GM20431 (cell line): ENCODE data around the gene RASL11A.
"Not testable (repeated sequence)": the region's sequence is repeated elsewhere in the genome, so short reads cannot be mapped to it uniquely, and the experiment has no call there.

ENCODE experiments used
- in situ Hi-C: fragments of 300-500 bp; cut with MseI, MboI; formaldehyde crosslinking; loops from one replicate; pipeline ENCODE4 v1.15.0; 2020; ENCODE audit warnings: low sequenced_read_pairs; ENCODE audit not compliant: unreplicated experiment

RASL11A gene

DNA sequence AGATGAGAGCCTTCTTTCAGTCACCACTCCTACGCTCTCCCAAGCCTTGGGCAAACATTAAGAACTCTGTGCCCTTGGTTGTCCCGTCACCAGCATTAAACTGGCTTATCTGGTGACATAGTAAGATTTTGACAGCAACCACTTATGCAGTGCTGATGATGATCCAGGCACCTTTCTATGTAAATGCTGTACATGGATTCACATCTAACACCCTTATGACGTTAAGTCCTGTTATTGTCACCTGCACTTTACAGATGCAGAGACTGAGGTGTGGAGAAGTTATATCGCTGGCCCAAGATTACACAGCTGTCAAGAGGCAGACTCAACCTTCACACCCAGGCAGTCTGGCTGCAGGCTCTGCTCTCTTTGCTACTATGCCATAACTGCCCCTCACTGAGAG lies 25.0 kb downstream of the RASL11A start:
- in situ Hi-C loops, result no loop called here

DNA sequence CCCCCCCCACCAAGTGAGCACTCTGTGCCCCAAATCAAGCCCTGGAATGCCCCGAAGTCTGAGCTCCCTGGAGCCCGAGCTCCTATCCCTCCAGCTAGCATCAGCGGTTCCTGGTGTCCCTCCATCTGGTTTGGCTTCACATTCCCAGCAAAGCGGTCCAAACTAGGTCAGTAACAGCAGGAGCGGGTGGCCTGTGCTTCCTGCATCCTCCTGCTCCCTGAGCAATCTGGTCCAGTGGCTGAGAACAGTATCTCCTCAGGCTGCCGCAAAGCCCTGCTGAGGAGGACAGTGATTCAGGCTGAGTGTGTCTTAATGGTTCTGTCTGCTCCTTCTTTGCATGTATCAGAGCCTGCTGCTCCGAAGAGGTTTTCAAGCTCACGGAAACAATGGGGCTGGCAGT lies 25.9 kb downstream of the RASL11A start:
- in situ Hi-C loops, result no loop called here

DNA sequence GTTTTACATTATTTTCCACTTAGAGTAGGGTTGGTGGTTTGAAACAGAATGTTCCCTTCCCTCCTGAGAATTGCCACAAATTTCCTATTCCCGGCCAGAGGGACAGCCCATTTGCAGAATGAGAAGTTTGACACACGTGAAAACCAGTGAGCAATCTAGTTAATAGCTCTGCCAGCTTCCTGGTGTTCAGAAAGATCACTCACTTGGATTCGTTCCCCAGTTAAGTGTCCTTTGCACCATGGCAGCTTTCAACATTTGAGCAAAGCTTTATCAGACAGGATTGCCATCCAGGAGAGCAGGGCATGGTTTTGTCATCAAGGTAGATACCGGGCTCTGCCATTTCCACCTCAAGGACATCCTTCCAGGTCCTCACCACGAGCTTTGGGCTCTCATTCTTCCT lies 28.2 kb downstream of the RASL11A start:
- in situ Hi-C loops, result no loop called here

DNA sequence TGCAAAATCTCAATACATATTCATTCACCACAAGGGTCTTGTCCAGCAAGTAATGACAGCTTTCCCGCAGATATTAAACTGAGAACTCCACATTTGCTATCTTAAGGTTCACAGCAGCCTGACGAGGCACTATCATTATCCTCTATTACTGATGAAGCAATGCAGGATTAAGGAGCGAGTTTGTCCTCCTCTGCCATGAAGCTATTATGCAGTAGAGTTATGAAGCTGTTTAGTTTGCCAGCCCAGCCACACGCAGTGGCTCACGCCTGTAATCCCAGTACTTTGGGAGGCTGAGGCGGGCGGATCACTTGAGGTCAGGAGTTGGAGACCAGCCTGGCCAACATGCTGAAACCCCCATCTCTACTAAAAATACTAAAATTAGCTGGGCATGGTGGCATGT lies 29.8 kb downstream of the RASL11A start:
- in situ Hi-C loops, result not testable (repeated sequence)

DNA sequence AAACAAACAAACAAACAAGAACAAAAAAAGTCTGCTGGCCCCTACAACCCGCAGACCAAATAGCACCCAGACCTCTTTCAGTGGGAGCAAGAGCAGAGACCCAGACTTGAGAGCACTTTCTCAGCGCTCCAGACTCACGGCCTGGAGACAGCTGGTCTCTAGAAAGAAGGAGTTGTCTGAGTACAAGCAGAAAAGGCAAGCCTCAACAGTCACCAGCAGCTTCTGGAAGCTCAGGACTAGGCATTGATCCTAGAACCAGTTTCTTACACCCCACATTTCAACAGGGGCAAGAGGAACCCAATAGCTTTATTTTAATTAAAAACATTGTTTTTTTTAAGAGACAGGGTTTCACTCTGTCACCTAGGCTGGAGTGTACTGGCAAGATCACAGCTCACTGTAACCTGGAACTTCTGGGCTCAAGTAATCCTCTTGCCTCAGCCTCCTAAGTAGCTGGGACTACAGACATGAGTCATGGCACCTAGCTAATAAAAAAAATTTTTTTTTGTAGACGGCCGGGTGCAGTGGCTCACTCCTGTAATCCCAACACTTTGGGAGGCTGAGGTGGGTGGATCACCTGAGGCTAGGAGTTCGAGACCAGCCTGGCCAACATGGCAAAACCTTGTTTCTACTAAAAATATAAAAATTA lies 30.4 kb downstream of the RASL11A start:
- in situ Hi-C loops, result no loop called here

DNA sequence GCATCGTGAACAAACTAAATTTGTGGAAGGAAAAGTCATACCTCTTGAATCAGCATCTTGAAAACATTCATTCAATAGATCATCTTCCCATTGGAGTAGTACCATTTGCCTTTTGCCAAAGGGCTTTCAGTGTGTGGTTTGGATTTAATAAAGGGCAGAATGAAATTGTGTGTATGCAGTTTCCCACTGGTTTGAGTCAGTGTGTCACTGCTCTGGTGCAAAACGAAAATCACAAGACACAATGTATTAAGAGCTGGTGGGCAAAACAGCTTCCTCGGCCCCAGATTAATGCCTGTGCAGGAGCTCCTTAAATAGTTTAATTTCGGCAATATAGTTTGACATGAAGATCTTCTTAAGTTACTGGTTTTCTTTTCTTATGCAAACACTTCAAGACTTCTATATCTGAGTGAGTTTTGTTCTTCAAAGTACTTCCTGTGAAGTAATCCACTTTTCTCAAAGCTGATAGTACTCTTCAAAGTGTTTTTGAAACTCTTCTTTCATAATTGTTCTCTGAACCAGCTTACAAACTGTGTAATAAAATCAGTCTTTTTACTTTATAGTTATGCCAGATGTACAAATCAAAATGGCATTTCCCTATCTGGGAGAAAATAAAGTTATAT lies 32.1 kb downstream of the RASL11A start:
- in situ Hi-C loops, result no loop called here

DNA sequence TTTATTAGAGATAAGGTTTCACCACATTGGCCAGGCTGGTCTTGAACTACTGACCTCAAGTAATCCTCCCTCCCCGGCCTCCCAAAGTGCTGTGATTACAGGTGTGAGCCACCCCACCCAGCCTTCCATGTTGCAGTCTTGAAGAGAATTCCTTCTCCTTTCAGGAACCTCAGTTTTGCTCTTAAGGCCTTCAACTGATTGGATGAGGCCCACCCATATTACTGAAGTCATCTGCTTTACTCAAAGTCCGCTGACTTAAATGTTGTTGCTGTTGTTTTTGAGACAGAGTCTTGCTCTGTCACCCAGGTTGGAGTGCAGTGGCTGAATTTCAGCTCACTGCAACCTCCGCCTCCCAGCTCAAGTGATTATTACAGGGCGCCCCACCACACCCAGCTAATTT lies 33.5 kb downstream of the RASL11A start:
- in situ Hi-C loops, result no loop called here

DNA sequence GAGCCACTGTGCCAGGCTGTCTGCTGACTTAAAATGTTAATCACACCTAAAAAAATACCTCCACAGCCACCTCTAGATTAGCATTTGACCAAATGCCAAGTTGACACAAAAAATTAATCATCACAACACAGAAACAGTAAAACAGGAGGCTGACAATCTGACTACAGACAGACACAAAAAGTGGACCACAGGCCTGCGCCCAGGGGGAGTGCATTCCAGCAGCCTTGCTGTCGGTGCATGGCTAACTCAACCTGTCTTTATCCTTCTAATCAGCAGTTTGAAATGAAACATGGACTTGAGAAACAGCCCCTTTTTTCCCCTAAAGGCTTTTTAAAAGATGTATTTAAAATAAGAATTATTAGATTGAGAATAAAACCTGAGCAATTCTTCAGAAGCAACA lies 34.0 kb downstream of the RASL11A start:
- in situ Hi-C loops, result no loop called here

DNA sequence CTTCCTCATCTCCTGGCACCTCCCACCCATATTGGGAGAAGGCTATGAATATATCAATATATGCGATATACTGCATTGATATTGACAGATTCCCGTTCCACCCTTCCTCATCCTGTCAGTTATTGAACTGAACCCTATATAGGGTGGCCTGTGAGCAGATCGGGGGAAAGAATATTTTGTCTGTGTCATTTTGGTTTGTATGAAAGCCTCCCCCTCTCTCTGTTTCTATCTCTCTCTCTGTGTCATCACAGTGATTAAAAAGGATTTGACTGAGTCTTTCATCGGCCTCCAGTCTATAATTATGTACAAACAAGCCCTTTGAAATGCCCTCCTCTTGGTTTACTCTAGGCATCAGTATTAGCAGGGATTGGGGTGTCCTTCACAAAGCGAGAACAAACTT lies 35.7 kb downstream of the RASL11A start:
- in situ Hi-C loops, result no loop called here

DNA sequence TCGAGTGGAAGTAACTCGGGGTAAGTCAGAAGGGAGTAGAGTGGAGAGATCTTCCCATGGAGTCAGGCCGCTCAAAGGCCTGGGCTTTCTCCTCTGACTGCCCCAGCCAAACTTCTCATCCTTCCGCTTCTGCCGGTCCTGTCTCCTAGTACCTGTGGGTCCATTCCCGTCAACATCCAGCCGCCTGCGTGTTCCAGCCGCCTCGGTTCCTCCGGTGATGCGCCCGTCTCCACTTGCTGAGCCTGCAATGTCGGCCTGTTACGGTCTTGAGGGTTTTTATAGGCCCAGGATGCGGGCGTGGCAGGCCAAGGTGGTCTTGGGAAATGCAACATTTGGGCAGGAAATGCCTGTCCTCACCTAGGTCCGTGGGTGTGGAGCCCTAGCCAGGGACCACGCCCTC lies 38.3 kb downstream of the RASL11A start:
- in situ Hi-C loops, result no loop called here

DNA sequence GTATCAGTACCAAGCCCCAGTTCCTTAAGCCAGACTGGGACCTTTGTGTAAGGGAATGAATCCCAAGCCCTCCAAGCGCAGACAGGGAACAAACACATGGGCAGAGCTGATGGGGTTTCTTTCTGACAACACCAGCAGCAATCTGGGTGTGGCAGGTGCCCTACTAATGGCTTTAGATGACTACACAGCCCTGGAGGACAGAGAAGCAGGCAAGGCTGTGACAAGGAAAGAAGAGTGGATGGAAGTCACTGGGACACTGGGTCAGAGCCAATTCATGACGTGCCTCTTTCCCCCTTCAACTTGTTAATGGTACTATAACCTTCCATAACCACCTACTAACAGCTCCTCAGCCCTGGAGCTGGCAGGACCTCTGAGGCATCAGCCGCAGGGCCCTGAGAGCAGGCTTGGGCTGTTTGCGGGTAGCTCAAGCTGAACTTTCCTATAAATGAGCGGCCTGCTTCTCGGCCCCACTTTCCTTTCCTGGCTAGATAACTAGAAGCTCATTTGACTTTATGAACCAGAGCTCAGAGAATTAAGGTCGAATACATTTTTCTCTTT lies 38.9 kb downstream of the RASL11A start:
- in situ Hi-C loops, result no loop called here

DNA sequence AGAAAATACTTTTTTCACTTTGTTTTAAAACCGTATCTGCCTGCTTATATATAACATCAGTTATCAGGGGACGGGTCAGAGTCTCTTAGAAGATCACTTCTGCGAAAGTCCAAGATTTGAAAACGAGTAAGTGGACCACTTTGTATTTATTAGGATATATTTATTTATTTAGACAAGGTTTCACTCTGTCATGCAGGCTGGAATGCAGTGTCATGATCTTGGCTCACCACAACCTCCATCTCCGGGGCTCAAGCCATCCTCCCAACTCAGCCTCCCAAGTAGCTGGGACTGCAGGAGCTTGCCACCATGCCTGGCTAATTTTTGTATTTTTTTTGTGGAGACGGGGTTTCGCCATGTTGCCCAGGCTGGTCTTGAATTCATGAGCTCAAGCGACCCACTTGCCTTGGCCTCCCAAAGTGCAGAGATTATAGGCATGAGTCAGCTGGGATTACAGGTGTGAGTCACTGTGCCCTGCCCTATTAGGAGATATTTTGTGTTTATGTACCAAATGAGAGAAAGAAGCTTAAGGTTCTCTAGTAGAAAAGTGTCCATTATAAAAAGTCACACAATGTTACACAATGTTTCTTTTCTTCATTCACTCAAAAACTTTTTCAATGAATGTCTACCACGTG lies 39.5 kb downstream of the RASL11A start:
- in situ Hi-C loops, result no loop called here

DNA sequence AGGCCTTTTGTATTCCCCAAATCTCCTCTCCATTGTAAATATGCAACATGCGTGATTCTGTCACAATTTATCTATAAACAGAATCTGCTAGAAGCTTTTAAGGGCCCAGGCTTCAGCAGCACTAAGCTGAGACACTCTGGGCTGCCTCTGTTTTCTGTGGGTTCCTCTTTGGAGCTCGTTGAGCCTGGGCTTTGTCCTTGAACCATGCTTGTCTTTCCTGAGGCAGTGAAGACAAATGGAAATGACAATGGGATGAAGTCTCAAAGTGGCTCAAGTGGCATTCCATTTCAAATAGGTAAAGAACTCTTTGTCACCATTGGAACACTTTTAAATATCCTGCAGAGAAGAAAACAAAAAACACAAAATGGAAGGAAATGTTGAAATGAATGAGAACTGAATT lies 40.3 kb downstream of the RASL11A start:
- in situ Hi-C loops, result no loop called here

DNA sequence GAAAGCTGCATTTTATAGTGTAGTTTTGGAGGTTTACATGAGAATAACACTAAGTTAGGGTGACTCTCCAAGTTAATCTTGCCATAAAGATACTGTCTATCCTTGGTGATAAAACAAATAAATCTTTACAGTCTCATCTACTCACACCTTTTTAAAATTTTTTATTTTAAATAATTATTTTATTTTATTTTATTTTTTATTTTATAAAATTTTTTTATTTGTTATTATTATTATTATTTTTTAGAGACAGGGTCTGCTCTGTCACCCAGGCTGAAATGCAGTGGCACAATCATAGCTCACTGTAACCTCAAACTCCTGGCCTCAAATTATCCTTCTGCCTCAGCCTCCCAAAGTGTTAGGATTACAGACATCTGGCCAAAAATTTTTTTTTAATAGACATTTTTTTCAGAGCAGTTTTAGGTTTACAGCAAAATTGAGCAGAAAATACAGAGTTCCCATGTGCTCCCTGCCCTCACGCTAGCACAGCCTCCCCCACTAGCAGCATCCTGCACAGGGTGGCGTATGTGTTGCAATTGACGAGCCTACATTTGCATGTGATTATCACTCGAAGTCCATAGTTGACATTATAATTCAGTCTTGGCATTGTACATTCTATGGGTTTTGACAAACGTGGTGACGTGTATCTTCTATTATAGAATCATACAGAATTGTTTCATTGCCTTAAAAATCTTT lies 41.0 kb downstream of the RASL11A start:
- in situ Hi-C loops, result no loop called here

DNA sequence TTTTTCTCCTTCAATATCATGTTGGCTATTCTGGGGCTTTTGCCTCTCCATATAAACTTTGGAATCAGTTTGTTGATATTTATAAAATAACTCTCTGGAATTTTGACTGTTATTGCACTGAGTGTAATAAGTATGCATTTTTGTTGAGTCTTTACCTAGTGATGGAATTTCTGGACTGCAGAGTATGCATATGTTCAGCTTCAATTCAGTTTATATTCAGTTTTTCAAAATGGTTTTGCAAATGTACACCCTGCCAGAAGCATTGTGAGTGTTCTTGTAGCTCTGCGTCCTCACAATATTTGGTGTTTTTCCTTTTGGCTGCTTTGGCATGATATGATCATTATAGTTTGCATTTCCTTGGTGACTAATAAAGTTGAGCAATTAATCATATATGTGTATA lies 43.1 kb downstream of the RASL11A start:
- in situ Hi-C loops, result no loop called here

DNA sequence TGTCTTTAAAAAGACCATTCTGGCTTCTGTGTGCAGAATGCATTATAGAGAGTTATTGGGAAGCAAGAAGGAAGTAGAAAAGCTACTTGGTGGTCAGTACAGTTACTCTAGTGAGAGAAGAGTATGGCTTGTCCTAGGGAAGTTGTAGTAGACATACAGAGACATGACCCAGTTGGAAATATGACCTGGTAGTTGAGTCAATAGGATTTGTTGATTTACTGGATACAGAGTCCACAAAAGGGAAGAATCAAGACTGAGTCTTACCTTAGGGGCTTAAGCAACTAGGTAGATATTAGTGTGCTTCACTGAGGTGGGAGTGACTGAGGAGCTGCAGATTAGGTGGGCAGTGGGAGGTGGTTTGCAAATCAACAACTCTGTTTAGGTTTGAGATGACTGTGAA lies 48.8 kb downstream of the RASL11A start:
- in situ Hi-C loops, result no loop called here

DNA sequence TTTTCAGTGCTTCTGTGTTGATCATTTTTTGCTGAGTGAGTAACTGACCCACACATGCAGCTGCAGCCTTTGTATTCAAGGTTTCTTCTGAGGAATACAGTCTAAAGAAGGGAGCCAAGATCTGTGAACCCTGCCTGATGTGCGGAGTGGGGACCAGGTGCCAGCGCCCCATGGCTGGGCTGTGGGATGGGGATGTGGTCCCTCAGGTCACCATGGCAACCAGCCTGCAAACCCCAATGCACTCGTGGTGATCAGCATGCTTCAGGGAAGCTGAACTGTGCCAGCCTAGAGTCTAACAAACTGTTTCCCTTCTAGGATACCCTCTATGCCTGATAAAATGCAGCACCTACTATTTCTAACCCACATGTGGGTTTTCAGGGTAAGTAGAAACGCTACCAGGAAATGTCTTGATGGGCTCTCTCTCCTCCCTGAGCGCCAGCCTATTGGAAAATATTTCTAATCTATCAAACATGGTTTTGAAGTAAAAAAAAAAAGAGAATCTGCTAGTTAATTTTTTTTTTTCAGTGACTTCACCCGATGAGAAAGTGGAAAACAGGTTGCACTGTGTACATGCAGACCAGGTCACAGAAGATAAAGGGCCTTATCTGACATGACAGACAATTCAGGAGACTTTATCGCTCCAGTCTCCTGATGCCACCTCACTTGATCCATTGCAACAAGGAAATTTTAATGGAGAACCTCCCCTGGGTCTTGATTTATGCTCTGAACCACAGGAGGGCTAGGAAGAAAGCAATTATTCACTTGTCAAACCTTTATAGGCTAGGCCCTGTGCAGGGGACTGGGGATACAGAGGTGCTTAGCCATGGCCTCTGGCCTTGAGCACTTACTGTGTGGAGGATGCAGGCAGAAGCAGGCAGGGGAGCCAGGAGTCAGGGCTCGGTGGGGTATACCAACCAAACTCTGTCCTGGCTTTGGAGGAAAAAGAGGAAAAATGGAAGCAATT lies 51.1 kb downstream of the RASL11A start:
- in situ Hi-C loops, result no loop called here

DNA sequence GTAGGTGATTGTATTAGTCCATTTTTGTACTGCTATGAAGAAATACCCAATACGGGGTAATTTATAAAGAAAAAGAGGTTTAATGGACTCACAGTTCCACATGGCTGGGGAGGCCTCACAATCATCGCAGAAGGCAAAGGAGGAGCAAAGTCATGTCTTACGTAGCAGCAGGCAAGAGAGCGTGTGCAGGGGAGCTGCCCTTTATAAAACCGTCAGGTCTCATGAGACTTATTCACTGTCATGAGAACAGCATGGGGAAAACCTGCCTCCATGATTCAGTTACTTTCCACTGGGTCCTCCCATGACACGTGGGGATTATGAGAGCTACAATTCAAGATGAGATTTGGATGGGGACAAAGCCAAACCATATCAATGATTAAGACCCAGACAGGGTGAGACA lies 51.8 kb downstream of the RASL11A start:
- in situ Hi-C loops, result not testable (repeated sequence)
